NT2/D1 (cell line): ENCODE results near the gene IQCK.

Source experiments
- SUZ12 ChIP-seq: IDR thresholded peaks from 2 replicates; pipeline ENCODE4 v1.6.1; 2011; ENCODE audit not compliant: insufficient read length, insufficient read depth; ENCODE audit errors: extremely low read depth
- YY1 ChIP-seq: IDR thresholded peaks from 2 replicates; pipeline ENCODE4 v1.6.1; 2011; ENCODE audit not compliant: insufficient read length, insufficient read depth
- ZNF274 ChIP-seq: IDR thresholded peaks from 2 replicates; pipeline ENCODE4 v1.6.1; 2011; ENCODE audit warnings: mild to moderate bottlenecking, low read depth, low read length

GRCh38 chr16:19859603-19860002 lies 141.5 kb downstream of the IQCK start:
- no peak for TF ChIP-seq SUZ12
- TF ChIP-seq ZNF274 = no peak
- TF ChIP-seq YY1 = no peak
